HG02885 (cell line): ENCODE measurements around the gene TIMP3.

Experiments
- ATAC-seq: cut with Tn5 transposase; IDR thresholded peaks from one replicate; pipeline ENCODE4 v1.9.1; 2021; ENCODE audit warnings: mild to moderate bottlenecking; ENCODE audit not compliant: unreplicated experiment, poor library complexity

Gene TIMP3

DNA sequence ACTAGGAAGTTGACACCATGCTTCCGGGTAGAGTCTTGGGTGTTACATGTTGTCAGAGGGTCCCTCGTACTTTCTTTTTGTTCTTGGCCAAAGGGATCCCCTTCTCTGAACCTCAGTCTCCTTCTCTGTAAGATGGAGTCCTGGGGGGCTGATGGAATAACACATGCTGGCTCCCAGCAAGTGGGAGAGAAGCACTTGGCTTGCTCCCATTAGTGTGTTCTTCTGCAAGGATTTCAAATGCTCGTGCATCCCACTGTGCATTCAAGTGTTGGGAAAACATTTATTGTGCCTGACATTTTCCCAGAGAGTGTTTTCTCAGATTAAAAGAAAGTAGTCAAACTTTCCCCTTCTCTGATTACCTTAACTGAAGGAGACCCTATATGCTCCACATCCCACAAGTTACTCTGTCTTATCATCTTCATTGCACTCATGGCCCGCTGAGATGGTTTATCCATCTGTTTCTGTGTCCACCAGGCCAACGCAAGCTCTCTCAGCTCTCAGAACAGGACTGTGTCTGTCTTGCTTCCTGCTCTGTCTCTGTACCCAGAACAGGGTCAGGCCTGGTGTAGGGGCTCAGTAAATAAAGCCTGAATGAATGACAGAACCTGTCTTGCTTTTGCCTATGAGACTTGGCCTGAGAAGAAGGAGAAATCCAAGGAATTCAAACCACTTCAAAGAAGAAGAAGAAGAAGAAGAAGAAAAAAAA, 16.0 kb upstream of the TIMP3 start:
- no peak for ATAC-seq

DNA sequence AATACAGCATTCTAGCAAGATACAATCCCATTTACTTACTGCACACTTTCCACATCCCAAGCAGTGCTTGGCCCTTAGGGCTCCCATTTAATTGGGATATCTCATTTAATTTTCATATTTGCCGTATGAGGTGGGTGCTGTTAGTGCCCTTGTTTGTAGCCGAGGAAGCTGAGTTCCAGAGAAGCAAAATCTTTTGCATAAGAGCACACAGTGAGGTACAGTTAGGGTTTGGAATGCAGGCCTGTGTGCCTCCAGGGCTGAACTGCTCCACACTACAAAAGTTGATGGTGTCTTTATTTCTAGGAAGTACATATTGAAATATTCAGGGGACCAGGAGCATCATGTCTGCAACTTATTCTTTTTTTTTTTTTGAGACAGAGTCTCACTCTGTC, 15.5 kb upstream of the TIMP3 start:
- no peak for ATAC-seq

DNA sequence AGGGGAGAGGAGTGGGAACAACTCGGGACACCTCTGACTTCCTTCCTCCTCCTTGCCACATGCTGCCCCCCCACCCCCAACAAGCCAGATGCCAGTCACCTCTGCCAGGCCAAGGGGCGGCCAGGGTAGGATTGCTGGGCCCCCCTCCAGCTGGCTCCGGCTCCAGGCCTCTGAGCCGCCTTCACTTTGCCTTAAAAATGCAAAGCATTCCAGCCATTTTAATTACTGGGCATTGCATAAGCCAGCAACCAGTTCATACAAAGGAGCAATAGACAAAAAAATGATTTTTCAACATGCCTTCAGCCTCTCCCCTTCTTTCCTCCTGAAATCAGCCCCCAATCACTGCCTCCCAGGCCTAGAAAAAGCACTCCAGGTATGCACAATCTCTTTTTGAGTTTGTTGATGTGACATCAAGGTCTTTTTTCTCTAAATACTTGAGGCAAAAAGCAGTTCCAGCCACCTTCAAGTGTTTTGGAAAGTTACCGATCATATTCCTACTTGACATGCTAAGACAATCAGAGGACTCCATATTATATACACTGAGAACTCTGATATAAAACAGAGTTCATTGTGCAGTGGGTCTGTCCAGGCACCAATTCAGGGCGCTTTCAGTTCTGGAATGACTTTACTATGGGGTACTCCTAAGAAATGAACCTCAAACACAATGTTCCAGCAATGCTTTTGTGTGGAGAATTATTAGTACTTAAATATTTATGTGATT, 12.4 kb upstream of the TIMP3 start:
- ATAC-seq: no peak

- ATAC-seq: no peak
Measured at GRCh38 chr22:32789797-32790620, 11.5 kb upstream of the TIMP3 start.

DNA sequence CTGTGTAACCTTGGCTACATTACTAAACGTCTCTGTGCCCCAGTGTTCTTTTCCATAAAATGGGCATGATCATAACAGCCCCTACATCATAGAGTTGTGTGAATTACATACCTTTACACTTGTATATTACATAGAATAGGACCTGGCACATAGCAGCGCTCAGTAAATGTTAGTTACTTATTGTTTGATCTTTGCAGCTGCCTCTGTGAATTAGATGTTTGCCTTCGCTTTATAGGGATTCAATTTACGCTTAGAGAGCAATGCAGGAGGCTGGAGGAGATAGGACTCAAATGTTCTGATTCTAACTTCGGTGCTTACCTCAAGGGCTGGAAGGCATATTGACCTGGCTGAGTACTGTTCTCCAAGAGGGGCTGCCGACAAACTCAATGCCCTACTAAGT, 10.4 kb upstream of the TIMP3 start:
- ATAC-seq: no peak

- ATAC-seq: no peak
Measured at GRCh38 chr22:32791485-32791884, 10.0 kb upstream of the TIMP3 start.

DNA sequence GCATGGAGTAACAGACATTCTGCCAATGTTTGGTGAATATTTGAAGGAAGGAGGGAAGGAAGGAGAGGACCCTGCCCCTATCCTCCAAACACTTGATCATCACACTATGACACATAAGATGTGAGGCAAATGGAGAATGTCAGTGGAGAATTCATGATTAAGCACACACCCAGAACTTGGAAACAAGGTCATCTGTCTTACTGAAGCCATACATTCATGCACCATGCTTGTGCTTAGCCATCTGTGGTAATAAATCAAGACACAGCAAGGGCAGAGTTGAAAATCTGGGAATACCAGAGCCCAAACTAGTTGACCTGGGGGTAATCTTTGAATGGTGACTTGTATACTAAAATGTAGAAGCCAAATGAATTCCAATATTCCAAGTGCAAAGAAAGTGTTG, 7.9 kb upstream of the TIMP3 start:
- ATAC-seq: no peak

GRCh38 chr22:32794449-32795213, 6.9 kb upstream of the TIMP3 start:
- no peak for ATAC-seq

DNA sequence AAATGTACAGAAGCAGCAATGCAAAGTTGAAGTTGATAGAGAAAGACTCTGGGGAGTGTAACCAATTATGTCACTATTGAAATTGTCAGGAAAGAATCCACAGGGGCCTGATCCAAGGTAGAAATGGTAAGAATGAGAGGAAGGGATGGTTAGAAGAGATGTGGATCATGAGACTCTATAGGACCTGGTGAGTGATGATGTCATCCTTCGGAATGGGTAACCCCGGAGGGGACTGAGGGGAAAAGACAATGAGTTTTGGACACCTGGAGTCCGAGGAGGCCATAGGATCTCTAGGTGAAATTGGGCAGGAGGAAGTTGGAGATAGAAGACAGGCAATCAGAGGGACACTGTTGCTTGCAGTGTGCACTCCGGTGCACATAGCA, 6.3 kb upstream of the TIMP3 start:
- no peak for ATAC-seq

- no peak for ATAC-seq
Measured at GRCh38 chr22:32796865-32797573, 4.5 kb upstream of the TIMP3 start.

DNA sequence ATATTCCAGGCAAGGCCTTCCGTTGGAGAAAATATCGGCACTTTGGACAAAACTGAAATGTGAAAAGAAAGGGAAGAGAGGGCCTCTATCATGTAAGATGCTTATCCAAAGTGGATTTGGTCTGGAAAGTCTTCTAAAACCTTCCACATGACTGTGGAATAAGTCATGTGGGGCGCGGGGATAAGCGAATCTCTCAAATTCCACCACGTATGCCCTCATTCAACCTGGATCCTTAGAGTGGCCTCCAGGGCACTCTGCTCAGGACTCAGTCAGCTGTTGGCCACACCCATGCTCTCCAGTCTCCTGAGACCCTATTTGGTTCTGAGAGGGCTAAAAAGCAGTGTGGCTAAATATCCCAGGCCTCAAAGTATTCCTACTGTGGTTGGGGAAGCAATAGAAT, 2.0 kb upstream of the TIMP3 start:
- ATAC-seq: no peak

DNA sequence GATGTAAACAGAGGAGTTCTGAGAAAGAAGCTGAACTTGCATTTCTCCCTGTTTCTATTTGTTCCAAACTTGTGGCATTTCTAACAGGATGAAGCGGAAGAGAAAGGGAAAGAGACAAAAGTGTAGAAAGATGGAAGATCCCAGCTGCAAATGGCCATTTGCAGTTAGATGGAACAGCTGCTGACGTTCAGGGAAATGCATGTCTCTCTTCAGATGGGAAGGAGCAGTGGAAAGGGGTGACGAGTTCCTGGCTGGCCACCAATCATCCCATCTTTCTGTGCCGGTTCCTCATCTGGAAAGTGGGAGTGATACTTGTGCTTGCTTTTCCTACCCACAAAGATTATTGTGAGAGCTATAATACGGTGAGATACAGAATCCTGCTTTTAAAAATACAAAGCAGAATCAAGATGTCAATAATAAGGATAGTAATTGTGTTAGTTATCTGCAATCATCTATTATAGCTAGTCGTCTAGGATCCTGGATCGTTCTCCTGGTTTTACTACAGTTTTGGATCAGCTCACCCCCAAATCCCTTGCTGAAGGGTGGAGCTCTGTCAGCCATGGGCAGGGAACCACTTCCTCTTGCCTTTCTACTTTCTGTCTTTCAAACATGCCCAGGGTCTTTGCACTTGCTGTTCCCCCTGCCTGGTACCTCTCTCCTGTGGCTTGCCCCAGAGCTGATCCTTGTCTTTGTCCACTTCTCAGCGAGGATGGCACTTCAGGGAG, 1.2 kb upstream of the TIMP3 start:
- ATAC-seq: no peak

DNA sequence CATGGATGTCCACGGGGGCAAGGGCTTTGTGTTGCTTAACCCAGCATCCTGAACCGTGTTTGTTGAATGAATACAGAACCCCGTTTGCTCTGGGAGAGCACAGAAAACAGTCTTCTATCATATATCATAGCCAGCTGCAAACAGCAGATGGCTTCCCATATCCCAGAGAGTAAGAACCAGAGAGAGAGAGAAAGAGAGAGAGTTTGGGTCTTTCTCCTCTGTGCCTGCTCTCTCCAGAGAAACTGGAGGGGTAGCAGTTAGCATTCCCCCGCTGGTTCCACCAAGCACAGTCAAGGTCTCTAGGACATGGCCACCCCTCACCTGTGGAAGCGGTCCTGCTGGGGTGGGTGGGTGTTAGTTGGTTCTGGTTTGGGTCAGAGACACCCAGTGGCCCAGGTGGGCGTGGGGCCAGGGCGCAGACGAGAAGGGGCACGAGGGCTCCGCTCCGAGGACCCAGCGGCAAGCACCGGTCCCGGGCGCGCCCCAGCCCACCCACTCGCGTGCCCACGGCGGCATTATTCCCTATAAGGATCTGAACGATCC, 440 bp upstream of the TIMP3 start:
- no peak for ATAC-seq

GRCh38 chr22:32802237-32802765, 796 bp downstream of the TIMP3 start:
- ATAC-seq: no peak

- no peak for ATAC-seq
Measured at GRCh38 chr22:32803020-32803737, 1.7 kb downstream of the TIMP3 start.

- no peak for ATAC-seq
Measured at GRCh38 chr22:32803738-32804435, 2.4 kb downstream of the TIMP3 start.

GRCh38 chr22:32804531-32805360, 3.2 kb downstream of the TIMP3 start:
- ATAC-seq: no peak
